HG03439 (cell line): Measurements from ENCODE around the gene RBBP4.
"Not testable (repeated sequence)": the region's sequence is repeated elsewhere in the genome, so short reads cannot be mapped to it uniquely, and the experiment has no call there.

ENCODE experiments used
- ATAC-seq: cut with Tn5 transposase; IDR thresholded peaks from one replicate; pipeline ENCODE4 v1.9.1; 2021; ENCODE audit warnings: mild to moderate bottlenecking, moderate library complexity; ENCODE audit not compliant: unreplicated experiment

RBBP4 gene

DNA sequence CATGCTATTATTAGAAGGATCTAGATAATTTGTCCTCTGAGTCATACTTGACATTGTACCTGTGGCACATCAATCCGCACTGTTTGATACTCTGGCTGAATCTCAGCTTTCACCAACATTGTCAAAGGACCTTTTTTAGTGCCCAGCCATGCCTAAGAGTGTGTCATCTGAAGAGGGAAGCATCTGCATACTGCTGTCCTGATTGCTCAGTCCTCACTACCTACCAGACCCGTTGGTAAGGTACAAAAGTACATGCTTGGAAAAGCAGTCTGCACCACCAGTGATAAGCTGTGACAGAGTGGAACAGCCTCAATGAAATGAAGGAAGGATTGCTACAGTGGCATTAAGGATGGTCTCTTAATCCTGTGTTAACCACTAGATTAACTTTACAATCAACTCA lies 34.5 kb downstream of the RBBP4 start:
- no peak for ATAC-seq

GRCh38 chr1:32686387-32686786 lies 35.4 kb downstream of the RBBP4 start:
- no peak for ATAC-seq

GRCh38 chr1:32693455-32694174 lies 42.6 kb downstream of the RBBP4 start:
- no peak for ATAC-seq

- no peak for ATAC-seq
Observed at GRCh38 chr1:32695098-32695904, 44.3 kb downstream of the RBBP4 start.

DNA sequence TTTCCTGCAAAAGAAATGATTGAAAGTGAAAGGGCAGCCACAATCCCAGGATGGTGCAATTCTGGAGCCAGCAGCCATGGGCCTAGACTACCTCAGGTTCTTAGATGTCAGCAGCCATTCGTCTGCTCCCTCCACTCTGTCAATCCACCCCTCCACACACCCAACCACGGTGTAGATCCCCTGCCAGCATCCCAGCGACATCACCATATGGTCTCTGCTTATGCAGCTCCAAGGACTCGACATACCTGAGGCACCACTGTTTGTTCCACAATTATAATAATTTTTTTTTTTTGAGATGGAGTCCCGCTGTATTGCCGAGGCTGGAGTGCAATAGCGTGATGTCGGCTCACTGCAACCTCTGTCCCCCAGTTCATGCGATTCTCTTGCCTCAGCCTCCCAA lies 45.0 kb downstream of the RBBP4 start:
- ATAC-seq = no peak

DNA sequence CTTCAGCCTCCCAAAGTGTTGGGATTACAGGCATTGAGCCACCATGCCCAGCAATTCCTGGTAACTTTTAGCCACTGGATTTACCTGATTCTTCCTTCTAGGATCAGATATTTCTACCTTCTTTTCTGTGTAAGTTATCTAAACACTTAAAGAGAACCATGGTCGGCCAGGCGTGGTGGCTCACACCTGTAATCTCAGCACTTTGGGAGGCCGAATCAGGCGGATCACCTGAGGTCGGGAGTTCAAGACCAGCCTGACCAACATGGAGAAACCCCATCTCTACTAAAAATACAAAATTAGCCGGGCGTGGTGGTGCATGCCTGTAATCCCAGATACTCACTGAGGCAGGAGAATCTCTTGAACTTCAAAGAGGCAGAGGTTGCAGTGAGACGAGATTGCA lies 46.0 kb downstream of the RBBP4 start:
- not testable (repeated sequence) for ATAC-seq

DNA sequence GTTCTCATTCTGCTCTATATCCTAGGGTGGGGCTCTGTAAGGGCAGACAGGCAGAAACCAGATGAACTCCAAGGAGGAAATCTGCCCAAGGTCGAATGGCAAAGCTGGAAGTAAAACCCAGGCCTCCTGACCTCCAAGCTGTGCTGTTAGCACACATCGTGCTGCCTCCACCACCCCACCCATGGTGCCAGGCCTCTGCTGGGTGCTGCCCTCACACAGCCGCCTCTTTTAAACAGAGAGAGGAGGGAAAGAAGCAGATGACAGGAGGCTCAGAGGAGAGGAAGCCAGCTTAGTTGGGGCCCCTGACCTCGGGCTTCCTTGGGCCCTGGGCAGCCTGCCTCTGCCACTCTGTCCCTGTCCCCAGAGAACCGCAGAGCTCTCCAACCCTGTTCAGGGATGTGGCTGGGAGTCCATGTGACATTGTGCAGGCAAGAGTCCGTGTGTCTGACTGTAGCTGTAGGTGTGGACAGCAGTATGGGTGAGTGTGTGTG lies 50.5 kb downstream of the RBBP4 start:
- no peak for ATAC-seq

- no peak for ATAC-seq
Observed at GRCh38 chr1:32701951-32702598, 51.1 kb downstream of the RBBP4 start.

GRCh38 chr1:32702599-32703478 lies 51.8 kb downstream of the RBBP4 start, which contains the start of gene SYNC:
SYNC (minus strand) TSS chr1:32702770; CDS start chr1:32702660, 110 bp downstream.
- ATAC-seq = no peak

DNA sequence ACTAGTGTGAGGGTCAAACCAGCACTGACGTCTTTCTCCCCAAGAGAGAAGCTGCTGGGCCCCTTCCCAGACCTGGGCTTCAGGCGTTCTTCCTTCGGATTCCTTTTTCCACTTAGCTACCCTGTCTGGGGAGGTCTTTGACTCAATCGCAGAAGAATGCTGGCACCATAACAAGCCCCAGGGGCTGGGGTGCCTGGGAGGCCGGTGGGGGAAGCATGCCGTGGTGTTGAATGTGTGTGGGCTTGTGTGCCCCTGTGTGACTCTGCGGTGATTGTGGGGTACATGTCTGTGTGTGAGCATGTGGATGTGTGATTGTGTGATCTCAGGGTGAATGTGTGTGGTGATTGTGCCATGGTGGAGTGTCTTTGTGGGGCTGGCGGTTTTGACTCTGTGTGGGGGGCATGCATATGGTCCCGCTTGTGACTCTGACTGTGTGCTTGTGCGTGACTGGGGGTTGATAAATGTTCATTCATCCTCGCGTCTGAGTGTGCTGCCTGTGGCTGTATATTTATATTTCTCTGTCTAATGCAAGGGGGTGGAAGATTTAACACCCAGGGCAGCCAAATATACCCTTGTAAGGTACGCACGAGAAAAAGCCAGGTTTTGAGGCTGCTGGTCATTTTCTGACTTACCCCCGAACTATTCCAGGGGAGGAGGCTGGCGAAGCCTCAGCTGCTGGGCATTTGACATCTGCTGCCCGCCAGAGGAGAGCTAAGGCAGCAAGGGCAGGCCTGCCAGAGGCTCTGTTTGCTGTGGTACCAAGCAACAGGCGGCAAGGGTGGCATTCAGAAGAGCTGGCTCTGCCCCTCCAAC lies 52.7 kb downstream of the RBBP4 start:
- no peak for ATAC-seq

DNA sequence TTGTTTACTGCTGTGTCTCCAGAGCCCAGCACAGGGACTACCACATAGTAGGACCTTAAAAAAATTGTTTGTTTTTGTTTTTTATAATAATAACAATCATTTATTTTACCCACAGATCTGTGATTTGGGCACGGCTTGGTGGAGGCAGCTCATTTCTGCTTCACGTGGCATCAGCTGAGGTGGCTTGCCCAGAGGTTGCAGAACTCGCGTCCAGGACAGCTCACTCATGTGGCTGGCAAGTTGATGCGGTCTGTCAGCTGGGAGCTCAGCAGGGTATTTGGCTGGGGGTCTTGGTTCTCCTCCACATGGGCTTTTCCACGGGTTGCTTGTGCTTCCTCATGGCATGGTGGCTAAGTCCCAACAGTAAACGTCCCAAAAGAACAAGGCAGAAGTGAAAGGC lies 54.5 kb downstream of the RBBP4 start:
- ATAC-seq = no peak

DNA sequence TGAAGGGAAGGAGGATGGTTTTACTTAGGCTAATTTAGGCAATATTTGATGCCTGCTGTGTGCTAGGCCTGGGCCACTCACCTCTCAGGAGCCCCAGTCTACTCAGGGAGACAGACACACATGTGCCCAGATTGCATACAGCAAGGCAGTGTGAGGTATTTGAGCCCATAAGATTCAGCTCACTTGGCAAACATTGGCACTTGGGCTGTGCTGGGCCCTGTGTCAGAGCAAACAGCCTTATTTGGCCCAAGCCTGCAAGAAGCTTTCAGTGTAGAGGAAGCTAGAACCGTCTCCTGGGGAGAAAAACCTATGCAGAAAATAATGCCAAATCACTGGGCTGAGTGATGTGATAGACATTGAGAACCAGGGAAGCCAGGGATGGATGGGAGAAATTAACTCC lies 55.5 kb downstream of the RBBP4 start:
- ATAC-seq = no peak

GRCh38 chr1:32709075-32709474 lies 58.1 kb downstream of the RBBP4 start:
- ATAC-seq = no peak

DNA sequence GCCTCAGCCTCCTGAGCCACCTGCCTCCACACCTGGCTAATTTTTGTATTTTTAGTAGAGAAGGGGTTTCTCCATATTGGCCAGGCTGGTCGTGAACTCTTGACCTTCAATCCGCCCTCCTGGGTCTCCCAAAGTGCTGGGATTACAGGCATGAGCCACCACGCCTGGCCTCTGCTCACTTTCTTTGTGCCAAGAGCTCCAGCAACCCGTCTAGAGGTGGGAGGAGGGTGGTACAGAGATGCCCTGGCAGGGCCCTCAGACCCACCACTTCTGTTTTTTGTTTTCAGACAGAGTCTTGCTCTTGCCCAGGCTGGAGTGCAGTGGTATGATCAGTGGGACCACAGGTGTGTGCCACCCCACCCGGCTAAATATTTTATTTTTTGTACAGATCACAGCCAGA lies 58.5 kb downstream of the RBBP4 start:
- no peak for ATAC-seq

DNA sequence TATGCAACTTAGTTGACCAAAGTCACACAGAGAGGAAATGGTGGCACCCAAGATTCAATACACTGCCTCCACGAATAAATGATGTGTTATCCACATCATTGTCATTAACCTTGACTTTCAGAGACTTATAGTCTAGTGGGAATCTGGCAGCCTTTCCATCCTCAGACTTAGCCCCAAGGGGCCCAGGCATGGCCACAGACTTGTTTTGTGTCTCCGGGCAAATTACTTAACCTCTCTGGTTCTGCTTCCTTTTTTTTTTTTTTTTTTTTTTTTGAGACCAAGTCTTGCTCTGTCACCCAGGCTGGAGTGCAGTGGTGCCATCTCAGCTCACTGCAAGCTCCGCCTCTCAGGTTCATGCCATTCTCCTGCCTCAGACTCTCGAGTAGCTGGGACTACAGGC lies 60.2 kb downstream of the RBBP4 start:
- not testable (repeated sequence) for ATAC-seq

DNA sequence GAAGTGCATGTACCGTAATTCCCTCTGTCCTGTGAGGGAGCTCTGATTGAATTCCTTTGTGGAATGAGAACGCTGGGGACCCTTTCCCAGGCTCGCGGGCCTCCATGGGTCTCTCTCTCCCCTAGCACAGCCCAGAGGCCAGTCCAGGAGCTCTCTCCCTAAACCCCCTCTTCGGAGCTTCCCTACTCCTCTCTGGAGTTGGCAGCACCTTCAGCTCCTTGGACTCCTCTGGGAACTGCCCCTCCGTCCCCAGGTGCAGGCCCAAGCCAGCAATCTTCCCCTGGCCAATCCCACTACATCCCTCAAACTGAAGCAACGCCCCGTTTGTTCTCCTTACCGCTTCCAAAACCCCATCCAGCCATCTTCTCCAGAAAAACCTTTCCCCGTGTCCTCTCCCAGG lies 62.1 kb downstream of the RBBP4 start:
- ATAC-seq = no peak

- ATAC-seq = no peak
Observed at GRCh38 chr1:32714277-32714676, 63.3 kb downstream of the RBBP4 start.

GRCh38 chr1:32715901-32716311 lies 64.9 kb downstream of the RBBP4 start:
- no peak for ATAC-seq

DNA sequence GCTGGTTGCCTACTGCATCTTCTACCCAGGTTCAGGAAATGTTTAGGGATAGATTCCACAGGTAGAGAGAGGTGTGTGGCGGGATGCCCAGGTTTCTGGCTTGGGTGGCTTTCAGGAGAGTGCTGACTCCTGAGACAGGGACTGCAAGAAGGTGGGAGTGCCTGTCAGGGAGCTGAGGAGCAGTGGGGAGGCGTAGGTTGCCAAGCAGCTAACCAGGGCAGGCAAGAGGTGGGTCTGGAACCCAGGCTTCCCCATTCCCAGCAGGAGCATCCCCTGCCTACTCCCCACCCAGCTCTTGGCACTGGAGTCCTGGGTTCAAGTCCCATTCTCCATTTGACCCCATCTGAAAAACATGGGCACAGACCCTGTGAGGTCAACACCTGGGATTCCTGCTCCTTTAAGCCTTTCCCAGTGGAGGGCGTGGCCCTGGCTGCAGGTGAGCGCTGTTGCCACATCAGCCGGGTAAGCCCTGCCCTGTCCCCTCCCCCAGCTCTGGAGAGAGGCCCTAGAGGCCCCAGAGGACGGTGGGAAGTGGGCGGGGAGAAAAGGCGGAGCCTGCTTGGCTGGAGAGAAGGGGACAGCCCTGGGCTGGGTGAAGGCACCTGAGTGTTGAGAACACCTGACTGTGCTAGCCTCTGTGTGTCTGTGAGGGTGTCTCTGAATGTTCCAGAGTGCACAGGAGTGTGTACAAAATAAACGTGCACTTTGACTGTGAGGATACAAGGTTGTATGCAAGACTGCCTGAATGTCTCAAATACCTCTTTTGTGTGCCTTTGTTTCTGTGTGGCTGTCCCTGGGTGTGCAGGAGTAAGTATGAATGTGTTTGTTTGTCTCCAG lies 65.5 kb downstream of the RBBP4 start:
- no peak for ATAC-seq
